A673 (cell line): ENCODE results near the gene CHRND.

Experiments
- EZH2 ChIP-seq: fragments of 200-600 bp; sonication (generic); IDR thresholded peaks from 2 replicates; pipeline ENCODE4 v1.6.1; 2017; ENCODE audit warnings: borderline replicate concordance, low read depth, mild to moderate bottlenecking, mixed read lengths, antibody characterized with exemption, low read length; ENCODE audit not compliant: poor library complexity, severe bottlenecking
- TF ChIP-seq, protein P1 (sequence below): fragments of 300-800, 200-600 bp; sonication (generic); conservative IDR thresholded peaks from 2 replicates; pipeline ENCODE4 v1.5.1; 2017; ENCODE audit warnings: low read depth, mild to moderate bottlenecking, antibody characterized with exemption, low read length, moderate library complexity, mixed read lengths

- TF ChIP-seq, protein P1, sequence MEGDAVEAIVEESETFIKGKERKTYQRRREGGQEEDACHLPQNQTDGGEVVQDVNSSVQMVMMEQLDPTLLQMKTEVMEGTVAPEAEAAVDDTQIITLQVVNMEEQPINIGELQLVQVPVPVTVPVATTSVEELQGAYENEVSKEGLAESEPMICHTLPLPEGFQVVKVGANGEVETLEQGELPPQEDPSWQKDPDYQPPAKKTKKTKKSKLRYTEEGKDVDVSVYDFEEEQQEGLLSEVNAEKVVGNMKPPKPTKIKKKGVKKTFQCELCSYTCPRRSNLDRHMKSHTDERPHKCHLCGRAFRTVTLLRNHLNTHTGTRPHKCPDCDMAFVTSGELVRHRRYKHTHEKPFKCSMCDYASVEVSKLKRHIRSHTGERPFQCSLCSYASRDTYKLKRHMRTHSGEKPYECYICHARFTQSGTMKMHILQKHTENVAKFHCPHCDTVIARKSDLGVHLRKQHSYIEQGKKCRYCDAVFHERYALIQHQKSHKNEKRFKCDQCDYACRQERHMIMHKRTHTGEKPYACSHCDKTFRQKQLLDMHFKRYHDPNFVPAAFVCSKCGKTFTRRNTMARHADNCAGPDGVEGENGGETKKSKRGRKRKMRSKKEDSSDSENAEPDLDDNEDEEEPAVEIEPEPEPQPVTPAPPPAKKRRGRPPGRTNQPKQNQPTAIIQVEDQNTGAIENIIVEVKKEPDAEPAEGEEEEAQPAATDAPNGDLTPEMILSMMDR = no peak
- TF ChIP-seq EZH2 = no peak
These were observed 2.6 kb upstream of the CHRND start for GRCh38 chr2:232523402-232523681.
